ENCODE data around the gene TBC1D14. TPM values are rescaled to one million over a fixed set of nuclear protein-coding genes. Genes with fewer than 3 reads are reported as not detected.
"Not testable (repeated sequence)": the region's sequence is repeated elsewhere in the genome, so short reads cannot be mapped to it uniquely, and the experiment has no call there.

Gene TBC1D14
- total RNA-seq, 2 experiments from 2014 or later, result 36.7 to 44.0 TPM

DNA sequence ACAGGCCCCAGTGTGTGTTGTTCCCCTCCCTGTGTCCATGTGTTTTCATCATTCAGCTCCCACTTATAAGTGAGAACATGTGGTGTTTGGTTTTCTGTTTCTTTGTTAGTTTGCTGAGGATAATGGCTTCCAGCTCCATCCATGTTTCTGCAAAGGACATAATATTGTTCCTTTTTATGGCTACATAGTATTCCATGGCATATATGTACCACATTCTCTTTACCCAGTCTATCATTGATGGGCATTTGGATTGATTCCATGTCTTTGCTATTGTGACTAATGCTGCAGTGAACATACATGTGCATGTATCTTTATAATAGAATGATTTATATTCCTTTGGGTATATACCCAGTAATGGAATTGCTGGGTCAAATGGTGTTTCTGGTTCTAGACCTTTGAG, 169.9 kb downstream of the TBC1D14 start:
- intact Hi-C loops (cut with DNase I, micrococcal nuclease); DNase-seq; H3K9me3 Mint-ChIP-seq (ENCODE audit: low read depth); H3K4me1 Mint-ChIP-seq; H3K27ac Mint-ChIP-seq; POLR2A ChIA-PET; ATAC-seq; H3K4me3 Mint-ChIP-seq; H3K36me3 Mint-ChIP-seq (ENCODE audit: low read depth): not testable (repeated sequence)
- CTCF ChIA-PET, result interaction anchor here (1.4 to 2.5 kb wide), 3 partner anchors 9 to 22 kb away, joined by 4 to 6 read pairs (median 5); no protein-coding TSS in a partner anchor
- H3K27me3 Mint-ChIP-seq, result peaks cover 17% of the 10 kb centered on the region

- not testable (repeated sequence) for H3K4me3 Mint-ChIP-seq, H3K4me1 Mint-ChIP-seq
Measured at GRCh38 chr4:7079909-7080308, 170.3 kb downstream of the TBC1D14 start.

More at GRCh38 chr4:7079909-7080308, 170.3 kb downstream of the TBC1D14 start:
- H3K9me3 Mint-ChIP-seq (ENCODE audit: low read depth); H3K27ac Mint-ChIP-seq; intact Hi-C loops (cut with DNase I, micrococcal nuclease); POLR2A ChIA-PET; ATAC-seq; DNase-seq; H3K36me3 Mint-ChIP-seq (ENCODE audit: low read depth): not testable (repeated sequence)
- H3K27me3 Mint-ChIP-seq, result peaks cover 20% of the 10 kb centered on the region
- CTCF ChIA-PET, result interaction anchor here (1.1 to 2.5 kb wide), 3 partner anchors 9 to 22 kb away, joined by 3 to 6 read pairs (median 5); no protein-coding TSS in a partner anchor

Other genes starting within 250 kb of the TBC1D14 start
- 1 to 10 TPM; 1.9 to 2.1 TPM for gene S100P, start 215.9 kb upstream of the TBC1D14 start, total RNA-seq
- 10 to 100 TPM; 36.4 to 45.0 TPM for gene MRFAP1L1, start 200.0 kb upstream of the TBC1D14 start, total RNA-seq
- 10 to 100 TPM; 10.1 to 16.7 TPM for gene BLOC1S4, start 193.7 kb upstream of the TBC1D14 start, total RNA-seq
- gene KIAA0232, start 127.1 kb upstream of the TBC1D14 start, total RNA-seq, result 10 to 100 TPM in 1 of 2 experiments, 1 to 10 TPM in 1; 9.4 to 13.1 TPM
- gene TADA2B, start 133.5 kb downstream of the TBC1D14 start, total RNA-seq, result 10 to 100 TPM in 1 of 2 experiments, 1 to 10 TPM in 1; 9.0 to 10.6 TPM
- 10 to 100 TPM; 81.0 to 93.0 TPM for gene GRPEL1, start 158.2 kb downstream of the TBC1D14 start, total RNA-seq